Endodermal cell (in vitro differentiated cells): ENCODE results near the gene CDRT4. TPM values are rescaled to one million over a fixed set of nuclear protein-coding genes. Genes with fewer than 3 reads are reported as not detected.

ENCODE experiments used
- DNase-seq: peaks from one replicate; pipeline ENCODE4 v3.0.0-alpha.2; 2017
- H3K27ac ChIP-seq: 2 replicates; pipeline ENCODE4 v1.5.1; 2013; ENCODE audit warnings: mild to moderate bottlenecking, low read depth, low read length, moderate library complexity
- H3K27me3 ChIP-seq: 2 replicates; pipeline ENCODE4 v1.6.1; 2013; ENCODE audit warnings: mild to moderate bottlenecking, low read length, moderate library complexity; ENCODE audit not compliant: insufficient read depth, control insufficient read depth, poor library complexity, severe bottlenecking
- H3K36me3 ChIP-seq: 2 replicates; pipeline ENCODE4 v1.7.0; 2013; ENCODE audit warnings: mild to moderate bottlenecking, low read length, moderate library complexity; ENCODE audit not compliant: control insufficient read depth, insufficient read depth
- H3K4me1 ChIP-seq: one replicate; pipeline ENCODE4 v1.7.0; 2013; ENCODE audit warnings: low read length; ENCODE audit not compliant: control insufficient read depth, insufficient read depth
- H3K4me3 ChIP-seq: 2 replicates; pipeline ENCODE4 v1.5.1; 2013; ENCODE audit warnings: mild to moderate bottlenecking, low read length, moderate library complexity
- H3K9ac ChIP-seq: 2 replicates; pipeline ENCODE4 v1.6.1; 2013; ENCODE audit warnings: mild to moderate bottlenecking, low read length, moderate library complexity; ENCODE audit not compliant: poor library complexity, severe bottlenecking; ENCODE audit errors: extremely low read depth
- H3K9me3 ChIP-seq: 2 replicates; pipeline ENCODE4 v1.6.1; 2013; ENCODE audit warnings: mild to moderate bottlenecking, low read length, moderate library complexity; ENCODE audit not compliant: control insufficient read depth
- H3K27ac Mint-ChIP-seq: 2 replicates; pipeline ENCODE4 v1.8.0; 2020; ENCODE audit warnings: mixed read lengths
- H3K27me3 Mint-ChIP-seq: 2 replicates; pipeline ENCODE4 v1.8.0; 2021; ENCODE audit warnings: mild to moderate bottlenecking, mixed read lengths; ENCODE audit not compliant: insufficient read depth
- H3K36me3 Mint-ChIP-seq: 2 replicates; pipeline ENCODE4 v1.8.0; 2020; ENCODE audit warnings: low read depth, mixed read lengths
- H3K4me1 Mint-ChIP-seq: 2 replicates; pipeline ENCODE4 v1.8.0; 2020; ENCODE audit warnings: mixed read lengths
- H3K4me3 Mint-ChIP-seq: 2 replicates; pipeline ENCODE4 v1.8.0; 2020; ENCODE audit warnings: mild to moderate bottlenecking, moderate library complexity, mixed read lengths
- H3K9me3 Mint-ChIP-seq: 2 replicates; pipeline ENCODE4 v1.8.0; 2020; ENCODE audit warnings: mild to moderate bottlenecking, mixed read lengths
- CTCF ChIP-seq: fragments of 200-600 bp; sonication (generic); conservative IDR thresholded peaks from 2 replicates; pipeline ENCODE4 v1.5.0; 2021; ENCODE audit warnings: antibody characterized with exemption, mild to moderate bottlenecking
- WGBS, 2 experiments: methylation state at CpG; one replicate each; pipeline versions ENCODE4 v1.1.5 to v1.1.7; 2013; ENCODE audit warnings: missing lambda C conversion rate in 2 of 2, mixed read lengths in 1 of 2; ENCODE audit not compliant: insufficient coverage in 1 of 2, insufficient read length in 1 of 2; 5-methylcytosine and 5-hydroxymethylcytosine counted together
- total RNA-seq, 2 donors: library from RNA; stranded (reverse); fragmentation: NEBNext Ultra II Directional in 1 of 2; extraction: Animal tissue kit (Norgen Biotek cat#: 25700) in 1 of 2; gene quantifications; 2 replicates in 1 of 2; 3 replicates in 1 of 2; pipeline ENCODE4 v1.2.1, GENCODE V29; 2021

The CDRT4 gene
- total RNA-seq, 2 donors from 2014 or later = 16.4 to 39.7 TPM

GRCh38 chr17:15437303-15437635 is 30.2 kb downstream of the CDRT4 start:
- H3K4me1 Mint-ChIP-seq = peaks cover 36% of the 10 kb centered on the region
- Histone ChIP-seq H3K9me3 (peaks cover 6% of the 10 kb centered on the region), H3K4me1 (peaks cover 11% of the 10 kb centered on the region), H3K4me3 (no peak overlapping the region), H3K36me3 (peaks cover 78% of the 10 kb centered on the region), H3K27ac (no peak overlapping the region), H3K27me3 (no peaks in the 10 kb centered on the region), H3K9ac (no peak overlapping the region)
- TF ChIP-seq CTCF = no peak
- H3K27me3 Mint-ChIP-seq = no peaks in the 10 kb centered on the region
- H3K27ac Mint-ChIP-seq = peak overlapping the region; percentile 50
- H3K9me3 Mint-ChIP-seq = peaks cover 2% of the 10 kb centered on the region
- H3K4me3 Mint-ChIP-seq = no peak overlapping the region
- peaks cover 73% of the 10 kb centered on the region for H3K36me3 Mint-ChIP-seq
- no peak for DNase-seq

- Histone ChIP-seq H3K27ac (no peak overlapping the region), H3K4me1 (peaks cover 11% of the 10 kb centered on the region), H3K9ac (no peak overlapping the region), H3K4me3 (no peak overlapping the region), H3K9me3 (peaks cover 6% of the 10 kb centered on the region), H3K27me3 (no peaks in the 10 kb centered on the region), H3K36me3 (peaks cover 75% of the 10 kb centered on the region)
- Mint-ChIP-seq H3K27ac (peak overlapping the region; percentile 50), H3K4me1 (peaks cover 41% of the 10 kb centered on the region), H3K4me3 (no peak overlapping the region), H3K27me3 (no peaks in the 10 kb centered on the region), H3K9me3 (peaks cover 2% of the 10 kb centered on the region), H3K36me3 (peaks cover 69% of the 10 kb centered on the region)
- WGBS, 2 experiments = 89 to 93% methylated on average over 1 to 3 of the region's 3 CpGs
- DNase-seq = peak; percentile 85
- TF ChIP-seq CTCF = peak; percentile 67
Observed at GRCh38 chr17:15436473-15437302, 30.7 kb downstream of the CDRT4 start.

- H3K27me3 ChIP-seq = no peaks in the 10 kb centered on the region
- DNase-seq = no peak
- H3K4me3 Mint-ChIP-seq = no peak overlapping the region
- no peak overlapping the region for H3K4me3 ChIP-seq
- peaks cover 11% of the 10 kb centered on the region for H3K4me1 ChIP-seq
- peaks cover 41% of the 10 kb centered on the region for H3K4me1 Mint-ChIP-seq
- 96 to 100% methylated on average over 1 to 8 of the region's 8 CpGs for WGBS, 2 experiments
- H3K36me3 Mint-ChIP-seq = peaks cover 52% of the 10 kb centered on the region
- H3K9me3 Mint-ChIP-seq = peaks cover 2% of the 10 kb centered on the region
- no peak overlapping the region for H3K27ac ChIP-seq
- H3K9ac ChIP-seq = no peak overlapping the region
- H3K27ac Mint-ChIP-seq = no peak overlapping the region
- no peaks in the 10 kb centered on the region for H3K27me3 Mint-ChIP-seq
- H3K36me3 ChIP-seq = peaks cover 60% of the 10 kb centered on the region
- peaks cover 6% of the 10 kb centered on the region for H3K9me3 ChIP-seq
- no peak for TF ChIP-seq CTCF
Observed at GRCh38 chr17:15434956-15435355, 32.5 kb downstream of the CDRT4 start.
